Neural progenitor cell (in vitro differentiated cells): Measurements from ENCODE around the gene TIAM1. TPM values are rescaled to one million over a fixed set of nuclear protein-coding genes. Genes with fewer than 3 reads are reported as not detected.

Experiments used
- DNase-seq: peaks from one replicate; pipeline ENCODE4 v3.0.0-alpha.2; 2016; ENCODE audit warnings: low spot score
- H2AFZ ChIP-seq: fragments of 200-600 bp; sonication (generic); replicated peaks from 2 replicates; pipeline ENCODE4 v1.6.1; 2016; ENCODE audit warnings: antibody characterized with exemption
- H3F3A ChIP-seq: fragments of 200-600 bp; sonication (generic); 2 replicates; pipeline ENCODE4 v1.6.1; 2016; ENCODE audit warnings: antibody characterized with exemption, low read depth
- H3K27ac ChIP-seq: fragments of 200-600 bp; sonication (generic); 2 replicates; pipeline ENCODE4 v1.5.1; 2016; ENCODE audit warnings: mild to moderate bottlenecking
- H3K27me3 ChIP-seq: fragments of 200-600 bp; sonication (generic); 2 replicates; pipeline ENCODE4 v1.6.1; 2016; ENCODE audit warnings: mild to moderate bottlenecking, moderate library complexity
- H3K36me3 ChIP-seq: fragments of 200-600 bp; sonication (generic); 2 replicates; pipeline ENCODE4 v1.5.1; 2016
- H3K4me1 ChIP-seq: fragments of 200-600 bp; sonication (generic); 2 replicates; pipeline ENCODE4 v1.6.1; 2016; ENCODE audit warnings: mixed run types
- H3K4me2 ChIP-seq: fragments of 200-600 bp; sonication (generic); 2 replicates; pipeline ENCODE4 v1.6.1; 2016
- H3K4me3 ChIP-seq: fragments of 200-600 bp; sonication (generic); 2 replicates; pipeline ENCODE4 v1.5.1; 2016
- H3K79me2 ChIP-seq: fragments of 200-600 bp; sonication (generic); 2 replicates; pipeline ENCODE4 v1.6.1; 2016; ENCODE audit warnings: low read depth
- H3K9ac ChIP-seq: fragments of 200-600 bp; sonication (generic); 2 replicates; pipeline ENCODE4 v1.6.1; 2016
- H3K9me3 ChIP-seq: fragments of 200-600 bp; sonication (generic); 2 replicates; pipeline ENCODE4 v1.5.1; 2016; ENCODE audit warnings: low read depth
- H4K20me1 ChIP-seq: fragments of 200-600 bp; sonication (generic); 2 replicates; pipeline ENCODE4 v1.6.1; 2016; ENCODE audit warnings: low read depth
- H3K27ac Mint-ChIP-seq: 3 replicates; pipeline ENCODE4 v1.8.0; 2021; ENCODE audit warnings: mixed read lengths
- H3K27me3 Mint-ChIP-seq: 2 replicates; pipeline ENCODE4 v1.8.0; 2022; ENCODE audit warnings: low read depth, mild to moderate bottlenecking, inconsistent platforms, moderate library complexity, mixed read lengths; ENCODE audit not compliant: insufficient read depth
- H3K36me3 Mint-ChIP-seq: 3 replicates; pipeline ENCODE4 v1.8.0; 2021; ENCODE audit warnings: mixed read lengths
- H3K4me1 Mint-ChIP-seq: 3 replicates; pipeline ENCODE4 v1.8.0; 2021; ENCODE audit warnings: mixed read lengths
- H3K4me3 Mint-ChIP-seq: 3 replicates; pipeline ENCODE4 v1.8.0; 2021; ENCODE audit warnings: mild to moderate bottlenecking, moderate library complexity, mixed read lengths
- H3K9me3 Mint-ChIP-seq: 3 replicates; pipeline ENCODE4 v1.8.0; 2020; ENCODE audit warnings: mixed read lengths
- EZH2 ChIP-seq: fragments of 200-600 bp; sonication (generic); IDR thresholded peaks from 2 replicates; pipeline ENCODE4 v1.6.1; 2017; ENCODE audit warnings: antibody characterized with exemption, mild to moderate bottlenecking, moderate library complexity
- EZH2phosphoT487 ChIP-seq: fragments of 200-600 bp; sonication (generic); IDR thresholded peaks from 2 replicates; pipeline ENCODE4 v1.6.1; 2017; ENCODE audit warnings: antibody characterized with exemption
- total RNA-seq: library from RNA; depleted of rRNA; stranded (reverse); fragments of >200 nt; gene quantifications from 2 replicates; pipeline ENCODE4 v1.2.3, GENCODE V29; 2015; ENCODE audit warnings: low replicate concordance
- TF ChIP-seq, protein P1 (sequence below): fragments of 200-600 bp; sonication (generic); IDR thresholded peaks from 2 replicates; pipeline ENCODE4 v1.5.1; 2017; ENCODE audit warnings: antibody characterized with exemption, mild to moderate bottlenecking

TIAM1 gene
- total RNA-seq, 1 donor from 2014 or later = 27.2 TPM

DNA sequence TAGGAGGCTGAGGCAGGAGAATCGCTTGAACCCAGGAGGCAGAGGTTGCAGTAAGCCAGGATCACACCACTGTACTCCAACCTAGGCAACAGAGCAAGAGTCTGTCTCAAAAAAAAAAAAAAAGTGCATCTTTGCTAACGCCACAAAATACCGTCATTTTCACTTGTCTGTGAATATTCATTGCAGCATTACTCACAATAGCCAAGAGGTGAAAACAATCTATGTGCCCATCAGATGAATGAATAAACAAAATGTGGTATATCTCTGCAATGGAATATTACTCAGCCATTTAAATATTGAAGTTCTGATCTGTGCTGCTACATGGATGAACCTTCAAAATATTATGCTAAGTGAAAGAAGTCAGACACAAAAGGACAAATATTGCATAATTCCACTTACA lies 7.9 kb upstream of the TIAM1 start:
- no peak overlapping the region for H3K4me3 Mint-ChIP-seq
- peaks cover 10% of the 10 kb centered on the region for H3K9me3 Mint-ChIP-seq
- Histone ChIP-seq H3K4me3 (no peak overlapping the region), H3K27me3 (no peaks in the 10 kb centered on the region), H3F3A (peaks cover 4% of the 10 kb centered on the region), H3K4me1 (no peaks in the 10 kb centered on the region), H3K9ac (no peak overlapping the region), H3K36me3 (no peaks in the 10 kb centered on the region), H4K20me1 (peaks cover 33% of the 10 kb centered on the region), H3K9me3 (no peaks in the 10 kb centered on the region), H2AFZ (no peak overlapping the region), H3K27ac (no peak overlapping the region), H3K79me2 (peaks cover 5% of the 10 kb centered on the region), H3K4me2 (no peak overlapping the region)
- H3K4me1 Mint-ChIP-seq = peaks cover 20% of the 10 kb centered on the region
- no peak for DNase-seq
- TF ChIP-seq EZH2phosphoT487 = no peak
- TF ChIP-seq, protein P1, sequence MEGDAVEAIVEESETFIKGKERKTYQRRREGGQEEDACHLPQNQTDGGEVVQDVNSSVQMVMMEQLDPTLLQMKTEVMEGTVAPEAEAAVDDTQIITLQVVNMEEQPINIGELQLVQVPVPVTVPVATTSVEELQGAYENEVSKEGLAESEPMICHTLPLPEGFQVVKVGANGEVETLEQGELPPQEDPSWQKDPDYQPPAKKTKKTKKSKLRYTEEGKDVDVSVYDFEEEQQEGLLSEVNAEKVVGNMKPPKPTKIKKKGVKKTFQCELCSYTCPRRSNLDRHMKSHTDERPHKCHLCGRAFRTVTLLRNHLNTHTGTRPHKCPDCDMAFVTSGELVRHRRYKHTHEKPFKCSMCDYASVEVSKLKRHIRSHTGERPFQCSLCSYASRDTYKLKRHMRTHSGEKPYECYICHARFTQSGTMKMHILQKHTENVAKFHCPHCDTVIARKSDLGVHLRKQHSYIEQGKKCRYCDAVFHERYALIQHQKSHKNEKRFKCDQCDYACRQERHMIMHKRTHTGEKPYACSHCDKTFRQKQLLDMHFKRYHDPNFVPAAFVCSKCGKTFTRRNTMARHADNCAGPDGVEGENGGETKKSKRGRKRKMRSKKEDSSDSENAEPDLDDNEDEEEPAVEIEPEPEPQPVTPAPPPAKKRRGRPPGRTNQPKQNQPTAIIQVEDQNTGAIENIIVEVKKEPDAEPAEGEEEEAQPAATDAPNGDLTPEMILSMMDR = no peak
- TF ChIP-seq EZH2 = no peak
- H3K27me3 Mint-ChIP-seq = no peaks in the 10 kb centered on the region
- H3K27ac Mint-ChIP-seq = no peak overlapping the region
- H3K36me3 Mint-ChIP-seq = peaks cover 14% of the 10 kb centered on the region

DNA sequence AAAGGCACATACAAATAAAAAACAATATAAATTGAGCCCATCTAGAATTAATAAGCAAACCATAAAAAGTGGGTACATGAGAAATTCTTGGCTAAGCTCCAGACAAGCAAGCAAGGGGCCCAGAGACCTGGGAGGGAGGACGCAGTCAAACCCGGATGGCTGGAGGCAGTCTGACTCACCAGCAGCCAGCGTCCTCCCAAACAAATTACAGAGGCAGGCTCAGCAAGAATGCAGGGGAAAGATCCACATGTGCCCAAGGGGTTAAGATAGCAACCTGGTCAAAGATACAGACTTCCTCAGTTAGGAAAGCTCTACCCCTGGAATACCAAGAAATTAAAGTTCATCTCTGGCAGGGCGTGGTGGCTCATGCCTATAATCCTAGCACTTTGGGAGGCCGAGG lies 7.4 kb upstream of the TIAM1 start:
- no peaks in the 10 kb centered on the region for H3K27me3 Mint-ChIP-seq
- no peak overlapping the region for H3K4me3 Mint-ChIP-seq
- Histone ChIP-seq H3K4me3 (no peak overlapping the region), H4K20me1 (peaks cover 36% of the 10 kb centered on the region), H3K27ac (no peak overlapping the region), H3K9me3 (no peaks in the 10 kb centered on the region), H3F3A (peaks cover 4% of the 10 kb centered on the region), H3K36me3 (no peaks in the 10 kb centered on the region), H3K79me2 (peaks cover 5% of the 10 kb centered on the region), H3K27me3 (no peaks in the 10 kb centered on the region), H2AFZ (no peak overlapping the region), H3K9ac (no peak overlapping the region), H3K4me2 (no peak overlapping the region), H3K4me1 (no peaks in the 10 kb centered on the region)
- no peak overlapping the region for H3K27ac Mint-ChIP-seq
- no peak for DNase-seq
- H3K4me1 Mint-ChIP-seq = peaks cover 25% of the 10 kb centered on the region
- peaks cover 14% of the 10 kb centered on the region for H3K36me3 Mint-ChIP-seq
- H3K9me3 Mint-ChIP-seq = peaks cover 10% of the 10 kb centered on the region
- no peak for TF ChIP-seq EZH2phosphoT487
- no peak for TF ChIP-seq EZH2
- TF ChIP-seq, protein P1 = no peak

DNA sequence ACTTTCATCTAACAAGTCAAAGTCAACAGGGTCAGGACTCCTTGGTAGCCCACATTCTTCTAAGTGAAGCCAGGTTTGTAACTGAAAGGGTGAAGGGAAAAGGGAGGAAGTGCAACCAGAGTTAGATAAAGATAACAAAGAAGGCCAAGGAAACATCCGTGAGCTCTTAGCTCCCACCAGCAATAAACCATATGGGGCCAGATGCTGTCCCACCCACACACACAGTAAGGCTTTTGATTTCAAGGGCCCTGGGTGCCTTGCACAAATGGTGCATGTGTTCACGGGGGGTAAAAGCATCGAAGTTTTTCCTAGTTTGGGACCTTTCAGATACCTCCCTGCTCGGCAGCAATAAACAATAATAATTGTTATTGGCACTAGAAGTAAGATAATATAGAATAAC lies 5.1 kb upstream of the TIAM1 start:
- H3K4me3 Mint-ChIP-seq = no peak overlapping the region
- peaks cover 5% of the 10 kb centered on the region for H3K79me2 ChIP-seq
- no peaks in the 10 kb centered on the region for H3K9me3 ChIP-seq
- peaks cover 10% of the 10 kb centered on the region for H3K9me3 Mint-ChIP-seq
- H3K4me2 ChIP-seq = no peak overlapping the region
- no peak overlapping the region for H3K4me3 ChIP-seq
- TF ChIP-seq, protein P1 = no peak
- TF ChIP-seq EZH2 (no peak), EZH2phosphoT487 (no peak)
- peak overlapping the region; percentile 5 for H3K27ac Mint-ChIP-seq
- peaks cover 6% of the 10 kb centered on the region for H3F3A ChIP-seq
- H3K36me3 Mint-ChIP-seq = peaks cover 14% of the 10 kb centered on the region
- H3K27ac ChIP-seq = no peak overlapping the region
- H3K27me3 ChIP-seq = no peaks in the 10 kb centered on the region
- no peak overlapping the region for H3K9ac ChIP-seq
- no peak for DNase-seq
- H3K4me1 ChIP-seq = peaks cover 6% of the 10 kb centered on the region
- peaks cover 1% of the 10 kb centered on the region for H3K27me3 Mint-ChIP-seq
- H3K36me3 ChIP-seq = no peaks in the 10 kb centered on the region
- peaks cover 24% of the 10 kb centered on the region for H3K4me1 Mint-ChIP-seq
- no peak overlapping the region for H2AFZ ChIP-seq
- H4K20me1 ChIP-seq = peaks cover 54% of the 10 kb centered on the region

- Mint-ChIP-seq H3K4me1 (peaks cover 32% of the 10 kb centered on the region), H3K4me3 (no peak overlapping the region), H3K27me3 (peaks cover 2% of the 10 kb centered on the region), H3K36me3 (peaks cover 14% of the 10 kb centered on the region), H3K27ac (no peak overlapping the region), H3K9me3 (peaks cover 10% of the 10 kb centered on the region)
- Histone ChIP-seq H3K79me2 (peaks cover 4% of the 10 kb centered on the region), H3F3A (peaks cover 10% of the 10 kb centered on the region), H3K9ac (no peak overlapping the region), H2AFZ (no peak overlapping the region), H3K4me2 (no peak overlapping the region), H3K27ac (no peak overlapping the region), H3K36me3 (no peaks in the 10 kb centered on the region), H3K4me1 (peaks cover 7% of the 10 kb centered on the region), H3K27me3 (peaks cover 5% of the 10 kb centered on the region), H3K9me3 (no peaks in the 10 kb centered on the region), H3K4me3 (no peak overlapping the region), H4K20me1 (peaks cover 61% of the 10 kb centered on the region)
- no peak for TF ChIP-seq EZH2phosphoT487
- no peak for TF ChIP-seq EZH2
- TF ChIP-seq, protein P1 = no peak
- DNase-seq = no peak
Observed at GRCh38 chr21:31348188-31348587, 4.1 kb upstream of the TIAM1 start.
